ENCODE data around the gene NUMA1.

Gene NUMA1

GRCh38 chr11:72018171-72018570 is 62.2 kb downstream of the NUMA1 start:
- no peak for TF ChIP-seq CTCF (IDR thresholded peaks at IDR 0.05; ENCODE audit: low read depth, low read length)
- no peak for DNase-seq (ENCODE audit: low read depth, low spot score)
- H3K4me3 ChIP-seq (ENCODE audit: low read depth, low read length) = no peak overlapping the region
- in situ Hi-C loops (cut with HindIII; ENCODE audit: low sequenced_read_pairs) = no loop called here

GRCh38 chr11:72015511-72016061 is 64.8 kb downstream of the NUMA1 start:
- in situ Hi-C loops (cut with HindIII; ENCODE audit: low sequenced_read_pairs) = no loop called here
- DNase-seq (ENCODE audit: low read depth, low spot score) = peak; percentile 26
- H3K4me3 ChIP-seq (ENCODE audit: low read depth, low read length) = no peak overlapping the region
- peak; percentile 70 for TF ChIP-seq CTCF (IDR thresholded peaks at IDR 0.05; ENCODE audit: low read depth, low read length)

GRCh38 chr11:72014761-72015320 is 65.5 kb downstream of the NUMA1 start:
- in situ Hi-C loops (cut with HindIII; ENCODE audit: low sequenced_read_pairs) = no loop called here
- TF ChIP-seq CTCF (IDR thresholded peaks at IDR 0.05; ENCODE audit: low read depth, low read length) = no peak
- DNase-seq (ENCODE audit: low read depth, low spot score) = no peak
- no peak overlapping the region for H3K4me3 ChIP-seq (ENCODE audit: low read depth, low read length)

GRCh38 chr11:72013765-72014711 is 66.3 kb downstream of the NUMA1 start:
- in situ Hi-C loops (cut with HindIII; ENCODE audit: low sequenced_read_pairs) = no loop called here
- no peak for TF ChIP-seq CTCF (IDR thresholded peaks at IDR 0.05; ENCODE audit: low read depth, low read length)
- DNase-seq (ENCODE audit: low read depth, low spot score) = peak; percentile 37
- H3K4me3 ChIP-seq (ENCODE audit: low read depth, low read length) = no peak overlapping the region

GRCh38 chr11:72012897-72013721 is 67.2 kb downstream of the NUMA1 start:
- DNase-seq (ENCODE audit: low read depth, low spot score) = peak; percentile 94
- in situ Hi-C loops (cut with HindIII; ENCODE audit: low sequenced_read_pairs) = no loop called here
- TF ChIP-seq CTCF (IDR thresholded peaks at IDR 0.05; ENCODE audit: low read depth, low read length) = peak; percentile 8
- no peak overlapping the region for H3K4me3 ChIP-seq (ENCODE audit: low read depth, low read length)

GRCh38 chr11:72012091-72012630 is 68.2 kb downstream of the NUMA1 start:
- DNase-seq (ENCODE audit: low read depth, low spot score) = no peak
- H3K4me3 ChIP-seq (ENCODE audit: low read depth, low read length) = no peak overlapping the region

More at GRCh38 chr11:72012091-72012630, 68.2 kb downstream of the NUMA1 start:
- in situ Hi-C loops (cut with HindIII; ENCODE audit: low sequenced_read_pairs) = no loop called here
- TF ChIP-seq CTCF (IDR thresholded peaks at IDR 0.05; ENCODE audit: low read depth, low read length) = no peak
